GM19397 (cell line): ENCODE data around the gene EPS8.

Experiments used
- ATAC-seq: cut with Tn5 transposase; IDR thresholded peaks from one replicate; pipeline ENCODE4 v1.9.1; 2021; ENCODE audit warnings: mild to moderate bottlenecking, moderate library complexity; ENCODE audit not compliant: unreplicated experiment

Gene EPS8

GRCh38 chr12:15789220-15790171 is at the start of gene EPS8:
EPS8 (minus strand) TSS chr12:15789388; CDS start chr12:15682951, 106,437 bp downstream.
- ATAC-seq = peak; percentile 89

GRCh38 chr12:15837141-15837790 is 48.1 kb upstream of the EPS8 start:
- no peak for ATAC-seq

- ATAC-seq = no peak
Measured at GRCh38 chr12:15834575-15834974, 45.4 kb upstream of the EPS8 start.

- ATAC-seq = no peak
Measured at GRCh38 chr12:15831315-15831978, 42.3 kb upstream of the EPS8 start.

- no peak for ATAC-seq
Measured at GRCh38 chr12:15830538-15830937, 41.4 kb upstream of the EPS8 start.

- ATAC-seq = no peak
Measured at GRCh38 chr12:15829949-15830348, 40.8 kb upstream of the EPS8 start.

GRCh38 chr12:15829255-15829654 is 40.1 kb upstream of the EPS8 start:
- ATAC-seq = no peak

- ATAC-seq = no peak
Measured at GRCh38 chr12:15827136-15827535, 37.9 kb upstream of the EPS8 start.

GRCh38 chr12:15824516-15824915 is 35.3 kb upstream of the EPS8 start:
- no peak for ATAC-seq

GRCh38 chr12:15823360-15824128 is 34.4 kb upstream of the EPS8 start:
- no peak for ATAC-seq

- ATAC-seq = no peak
Measured at GRCh38 chr12:15819644-15820437, 30.7 kb upstream of the EPS8 start.

- no peak for ATAC-seq
Measured at GRCh38 chr12:15818418-15818817, 29.2 kb upstream of the EPS8 start.

GRCh38 chr12:15815730-15816129 is 26.5 kb upstream of the EPS8 start:
- no peak for ATAC-seq

GRCh38 chr12:15811214-15812127 is 22.3 kb upstream of the EPS8 start:
- no peak for ATAC-seq

- ATAC-seq = no peak
Measured at GRCh38 chr12:15808652-15809051, 19.5 kb upstream of the EPS8 start.

- no peak for ATAC-seq
Measured at GRCh38 chr12:15808250-15808649, 19.1 kb upstream of the EPS8 start.

GRCh38 chr12:15806826-15807225 is 17.6 kb upstream of the EPS8 start:
- ATAC-seq = no peak

GRCh38 chr12:15801770-15802744 is 12.9 kb upstream of the EPS8 start:
- ATAC-seq = no peak
